ENCODE data around the gene ZNF280A. TPM values are rescaled to one million over a fixed set of nuclear protein-coding genes. Genes with fewer than 3 reads are reported as not detected.
A peak's percentile ranks its signal among the peaks of the same experiment; 100 is the strongest.

ZNF280A gene
- total and polyA plus RNA-seq, 9 of the 15 experiments (the other 6 are each of a cell fraction or from before 2014, with no cell fraction given) = 19.0 to 40.8 (median 28.6) TPM

- TF ChIP-seq SMARCB1 (IDR thresholded peaks at IDR 0.05; ENCODE audit: insufficient read length, low read depth) = no peak
- TF ChIP-seq RERE (CRISPR knock-in tag; IDR thresholded peaks at IDR 0.05; ENCODE audit: borderline replicate concordance) = 0 out of 2 replicates have a peak, but pooled peaks have one; percentile 18
- peak in 1 of 2 experiments; percentile 91; a peak in 2 of 4 replicates for TF ChIP-seq TEAD1 (CRISPR knock-in tag; IDR thresholded peaks at IDR 0.05)
- no peak for TF ChIP-seq MCM2 (IDR thresholded peaks at IDR 0.05; ENCODE audit: low read depth)
- TF ChIP-seq ZNF224 (CRISPR knock-in tag; IDR thresholded peaks at IDR 0.05) = peak; percentile 91
- TF ChIP-seq FOXP4 (CRISPR knock-in tag; IDR thresholded peaks at IDR 0.05; ENCODE audit: borderline replicate concordance) = peak; percentile 98
- no peak for TF ChIP-seq CBX2 (IDR thresholded peaks at IDR 0.05; ENCODE audit: insufficient read depth, low read length, poor library complexity, severe bottlenecking)
- TF ChIP-seq ZBTB1 (CRISPR knock-in tag; IDR thresholded peaks at IDR 0.05; ENCODE audit: borderline replicate concordance, low read depth) = peak; percentile 48; the same call in 1 of the 2 replicates
- no peak for TF ChIP-seq RFX1 (IDR thresholded peaks at IDR 0.05)
- peak; percentile 65 for TF ChIP-seq ZNF143 (CRISPR knock-in tag; IDR thresholded peaks at IDR 0.05)
- TF ChIP-seq SPI1 (IDR thresholded peaks at IDR 0.05; ENCODE audit: borderline replicate concordance, low read depth, low read length) = no peak
- TF ChIP-seq ZNF232 (CRISPR knock-in tag; IDR thresholded peaks at IDR 0.05) = peak; percentile 87
- no peak for TF ChIP-seq TSHZ1 (CRISPR knock-in tag; IDR thresholded peaks at IDR 0.05)
- TF ChIP-seq ZNF197 (CRISPR knock-in tag; IDR thresholded peaks at IDR 0.05; ENCODE audit: low read depth) = no peak
- TF ChIP-seq LCOR (CRISPR knock-in tag; IDR thresholded peaks at IDR 0.05) = peak; percentile 16
These were observed 11.5 kb downstream of the ZNF280A start, which contains the start of gene ZNF280B (continued) for GRCh38 chr22:22508274-22509176.

All from K562 (cell line).